SW 1271 (cell line): ENCODE results near the gene KLHL3.

ENCODE experiments used
- DNase-seq, 2 experiments: peaks; one replicate each; lab custom pipeline; 2025; lab: John Stamatoyannopoulos, UW

Gene KLHL3

GRCh38 chr5:137708062-137708461, 27.8 kb downstream of the KLHL3 start:
- DNase-seq = no peak

- no peak for DNase-seq
Measured at GRCh38 chr5:137706841-137707240, 29.0 kb downstream of the KLHL3 start.

DNA sequence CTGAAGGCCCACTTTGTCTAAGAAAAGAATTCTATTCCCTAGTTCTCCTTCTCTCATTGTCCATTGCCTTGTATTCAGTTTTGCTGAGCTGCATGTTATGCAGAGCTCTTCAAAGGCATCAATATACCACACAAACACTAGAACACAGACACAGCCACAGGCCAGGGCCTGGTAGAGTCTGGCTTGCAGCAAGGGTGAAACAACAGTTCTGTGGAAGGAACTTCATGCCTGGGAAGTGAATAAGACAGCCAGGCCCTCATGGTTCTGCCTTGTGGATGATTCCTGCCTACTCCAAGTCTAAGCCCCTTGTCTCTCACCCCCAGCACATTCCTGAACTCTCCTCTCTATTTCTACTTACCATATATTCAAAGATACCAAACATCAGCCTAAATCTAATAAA, 30.8 kb downstream of the KLHL3 start:
- no peak for DNase-seq

GRCh38 chr5:137703565-137703964, 32.3 kb downstream of the KLHL3 start:
- no peak for DNase-seq

GRCh38 chr5:137700282-137700680, 35.6 kb downstream of the KLHL3 start:
- DNase-seq = no peak

GRCh38 chr5:137699336-137700281, 36.3 kb downstream of the KLHL3 start:
- no peak for DNase-seq

- no peak for DNase-seq
Measured at GRCh38 chr5:137696481-137696880, 39.4 kb downstream of the KLHL3 start.

- no peak for DNase-seq
Measured at GRCh38 chr5:137695651-137696428, 40.0 kb downstream of the KLHL3 start.

DNA sequence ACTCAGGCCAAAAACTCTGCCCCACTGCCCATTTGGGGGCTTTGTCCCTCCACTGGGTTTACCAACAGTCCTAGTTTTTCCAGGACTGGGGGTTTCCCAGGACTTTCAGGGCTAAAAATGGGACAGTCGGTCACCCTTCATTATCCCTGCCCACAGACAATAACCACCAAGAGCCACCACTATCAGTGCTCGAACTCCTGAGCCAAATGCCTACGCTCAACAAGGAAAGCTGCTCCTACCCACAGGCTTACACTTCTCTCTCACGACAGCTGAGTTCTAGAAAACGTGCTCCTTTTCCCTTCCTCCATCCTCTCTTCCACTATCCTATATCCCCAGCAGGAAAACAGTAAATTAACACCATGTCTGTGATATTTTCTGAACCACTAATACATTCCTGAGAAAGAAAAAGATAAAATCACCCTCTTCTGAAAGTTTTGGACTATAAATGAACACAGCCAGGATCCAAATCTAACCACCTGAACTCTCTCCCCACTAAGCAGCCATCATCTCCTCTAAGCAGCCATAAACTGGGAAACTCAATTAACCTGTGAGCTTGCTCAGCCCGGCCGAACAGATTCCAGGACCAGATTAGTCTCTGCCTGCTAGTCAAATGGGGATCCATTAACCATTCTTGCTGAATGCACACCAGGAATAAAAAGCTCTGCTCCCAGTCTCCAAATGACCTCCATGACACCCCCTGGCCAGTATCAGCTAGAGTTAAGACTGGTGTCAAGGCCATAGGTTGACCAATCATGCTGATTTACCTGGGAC, 41.8 kb downstream of the KLHL3 start:
- no peak for DNase-seq

- no peak for DNase-seq
Measured at GRCh38 chr5:137693307-137693950, 42.5 kb downstream of the KLHL3 start.

DNA sequence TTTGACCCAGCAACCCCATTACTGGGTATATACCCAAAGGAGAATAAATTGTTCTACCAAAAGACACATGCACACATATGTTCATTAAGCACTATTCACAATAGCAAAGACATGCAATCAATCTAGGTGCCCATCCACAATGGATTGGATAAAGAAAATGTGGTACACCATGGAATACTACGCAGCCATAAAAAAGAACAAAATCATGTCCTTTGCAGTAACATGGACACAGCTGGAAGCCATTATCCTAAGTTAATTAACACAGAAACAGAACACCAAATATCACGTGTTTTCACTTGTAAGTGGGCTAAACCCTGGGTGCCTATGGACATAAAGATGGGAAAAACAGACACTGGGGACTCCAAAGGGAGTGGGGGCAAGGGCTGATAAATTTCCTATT, 46.6 kb downstream of the KLHL3 start:
- no peak for DNase-seq

GRCh38 chr5:137688210-137688840, 47.6 kb downstream of the KLHL3 start:
- no peak for DNase-seq

- no peak for DNase-seq
Measured at GRCh38 chr5:137684761-137685160, 51.1 kb downstream of the KLHL3 start.

- no peak for DNase-seq
Measured at GRCh38 chr5:137681191-137681590, 54.7 kb downstream of the KLHL3 start.

GRCh38 chr5:137679910-137680309, 56.0 kb downstream of the KLHL3 start:
- no peak for DNase-seq

DNA sequence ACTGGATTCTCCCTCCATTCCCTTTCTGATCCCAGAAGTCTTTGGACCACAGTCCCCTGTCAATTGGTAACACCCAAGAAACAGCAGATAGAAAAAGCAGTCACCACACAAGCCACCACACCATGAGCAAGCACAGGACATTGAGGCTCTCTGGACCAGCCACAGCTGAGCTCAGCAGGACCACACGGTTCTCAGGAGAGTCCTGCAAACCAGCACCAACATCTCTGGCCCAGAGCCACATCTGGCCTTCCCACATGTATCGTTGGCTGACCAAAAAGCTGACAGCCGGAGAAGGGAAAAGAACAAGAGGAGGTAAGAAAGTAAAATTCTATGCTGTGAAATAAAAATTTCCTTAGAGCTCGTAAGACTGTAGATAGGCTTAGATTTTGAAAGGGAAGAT, 56.7 kb downstream of the KLHL3 start:
- DNase-seq = no peak

DNA sequence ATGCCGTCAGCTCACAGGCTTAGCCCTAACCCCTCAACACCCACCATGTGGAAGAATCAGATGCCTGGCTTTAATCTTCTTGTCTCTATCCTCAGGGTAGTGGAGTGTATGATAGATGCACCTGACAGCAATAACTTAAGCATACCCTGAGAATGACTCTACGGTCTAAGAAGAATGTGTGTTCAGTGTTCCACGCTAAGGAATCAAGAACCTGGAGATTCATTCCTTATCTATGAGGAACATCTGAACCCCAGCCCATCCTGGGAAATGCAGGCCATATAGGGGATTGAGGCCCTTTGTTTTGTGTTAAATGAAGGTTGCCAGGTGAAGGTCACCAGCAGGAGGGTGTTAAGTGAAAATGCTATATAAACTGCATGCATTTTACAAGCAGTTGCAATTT, 63.0 kb downstream of the KLHL3 start:
- DNase-seq = no peak

GRCh38 chr5:137672001-137672400, 63.9 kb downstream of the KLHL3 start:
- no peak for DNase-seq

- no peak for DNase-seq
Measured at GRCh38 chr5:137669811-137670210, 66.1 kb downstream of the KLHL3 start.

DNA sequence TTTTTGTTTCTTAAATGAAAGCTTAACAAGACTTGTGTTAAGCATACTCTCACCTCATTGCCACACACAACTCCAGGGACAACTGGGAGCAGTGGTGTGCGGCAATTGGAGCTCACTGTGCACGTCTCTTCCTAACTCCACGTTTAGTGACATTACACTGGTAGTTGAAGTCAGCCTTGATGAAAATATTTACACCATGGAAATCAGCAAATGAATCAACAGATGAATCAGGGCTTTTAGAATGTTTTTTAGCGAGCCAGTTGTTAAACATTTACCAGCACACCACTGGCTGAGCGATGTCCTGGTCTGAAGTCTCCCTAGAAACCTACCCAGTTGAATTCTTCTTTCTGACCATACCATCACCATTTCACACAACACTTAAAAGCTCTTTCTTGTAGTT, 67.3 kb downstream of the KLHL3 start:
- no peak for DNase-seq

DNA sequence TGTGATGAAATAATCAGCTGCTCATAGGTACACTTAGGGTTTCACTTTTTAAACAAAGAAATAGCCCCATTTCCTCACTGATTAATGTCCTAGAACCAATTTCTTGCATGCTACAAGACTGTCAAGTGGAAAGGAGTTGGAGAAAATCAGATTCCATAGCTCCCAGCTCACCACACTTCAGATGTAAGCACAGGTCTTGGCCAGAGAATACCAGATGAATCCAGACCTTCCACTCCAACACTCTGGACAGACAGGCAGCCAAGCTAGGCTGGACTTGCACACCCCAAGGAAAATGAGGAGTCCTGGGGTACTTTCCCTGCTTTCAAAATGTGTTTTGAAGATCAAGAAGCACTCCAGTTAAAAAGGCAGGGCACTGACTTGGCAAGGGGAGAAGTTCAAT, 68.5 kb downstream of the KLHL3 start:
- DNase-seq = no peak
